Measurements from ENCODE around the gene PLET1. TPM values are rescaled to one million over a fixed set of nuclear protein-coding genes. Genes with fewer than 3 reads are reported as not detected.

PLET1 gene
- total RNA-seq, 4 donors from 2014 or later = not detected

DNA sequence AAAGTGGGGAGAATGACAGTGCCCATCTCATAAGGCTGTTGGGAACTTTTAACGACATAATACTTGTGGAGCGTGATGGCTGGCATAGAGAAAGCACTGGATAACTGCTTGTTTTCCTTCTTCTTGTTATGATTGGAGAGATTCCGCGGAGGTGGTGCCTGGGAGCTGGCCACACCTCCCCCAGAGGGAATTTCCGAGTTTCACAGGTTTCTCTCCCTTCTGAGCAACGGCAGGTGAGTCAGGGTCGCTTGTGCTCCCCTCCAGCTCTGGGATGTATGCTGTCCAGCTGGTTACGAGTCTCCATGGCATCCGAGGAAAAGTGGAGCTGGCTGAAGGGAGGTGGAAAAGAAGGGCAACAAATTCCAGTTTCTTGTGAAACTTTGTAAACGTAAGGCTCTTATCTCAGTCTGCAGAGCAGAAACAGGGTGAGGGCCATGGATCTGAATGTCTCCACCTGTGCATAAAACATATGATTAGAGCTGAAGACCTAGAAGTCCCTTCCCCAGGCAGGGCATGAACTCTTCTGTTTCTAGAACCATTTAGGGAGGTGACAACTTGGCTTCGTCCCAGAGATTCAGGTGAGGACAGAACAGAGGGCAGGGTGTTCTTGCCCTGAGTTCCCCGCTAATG lies 10.0 kb upstream of the PLET1 start:
- no peak for DNase-seq (ENCODE audit: low spot score in 2 of 2)
- Histone ChIP-seq H3K27ac (no peak overlapping the region), H3K9me3 (no peaks in the 10 kb centered on the region), H3K4me1 (no peaks in the 10 kb centered on the region), H3K36me3 (peaks cover 0 to 16% (median 0%) of the 10 kb centered on the region in 3 donors), H3K27me3 (no peaks in the 10 kb centered on the region), H3K4me3 (no peak overlapping the region)
- TF ChIP-seq EP300 (IDR thresholded peaks at IDR 0.05) (no peak), POLR2A (IDR thresholded peaks at IDR 0.05) (no peak)
- TF ChIP-seq, protein P1, sequence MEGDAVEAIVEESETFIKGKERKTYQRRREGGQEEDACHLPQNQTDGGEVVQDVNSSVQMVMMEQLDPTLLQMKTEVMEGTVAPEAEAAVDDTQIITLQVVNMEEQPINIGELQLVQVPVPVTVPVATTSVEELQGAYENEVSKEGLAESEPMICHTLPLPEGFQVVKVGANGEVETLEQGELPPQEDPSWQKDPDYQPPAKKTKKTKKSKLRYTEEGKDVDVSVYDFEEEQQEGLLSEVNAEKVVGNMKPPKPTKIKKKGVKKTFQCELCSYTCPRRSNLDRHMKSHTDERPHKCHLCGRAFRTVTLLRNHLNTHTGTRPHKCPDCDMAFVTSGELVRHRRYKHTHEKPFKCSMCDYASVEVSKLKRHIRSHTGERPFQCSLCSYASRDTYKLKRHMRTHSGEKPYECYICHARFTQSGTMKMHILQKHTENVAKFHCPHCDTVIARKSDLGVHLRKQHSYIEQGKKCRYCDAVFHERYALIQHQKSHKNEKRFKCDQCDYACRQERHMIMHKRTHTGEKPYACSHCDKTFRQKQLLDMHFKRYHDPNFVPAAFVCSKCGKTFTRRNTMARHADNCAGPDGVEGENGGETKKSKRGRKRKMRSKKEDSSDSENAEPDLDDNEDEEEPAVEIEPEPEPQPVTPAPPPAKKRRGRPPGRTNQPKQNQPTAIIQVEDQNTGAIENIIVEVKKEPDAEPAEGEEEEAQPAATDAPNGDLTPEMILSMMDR (IDR thresholded peaks at IDR 0.05) = no peak
- WGBS, 2 donors = 66 to 71% methylated on average over 12 of the region's 12 CpGs

DNA sequence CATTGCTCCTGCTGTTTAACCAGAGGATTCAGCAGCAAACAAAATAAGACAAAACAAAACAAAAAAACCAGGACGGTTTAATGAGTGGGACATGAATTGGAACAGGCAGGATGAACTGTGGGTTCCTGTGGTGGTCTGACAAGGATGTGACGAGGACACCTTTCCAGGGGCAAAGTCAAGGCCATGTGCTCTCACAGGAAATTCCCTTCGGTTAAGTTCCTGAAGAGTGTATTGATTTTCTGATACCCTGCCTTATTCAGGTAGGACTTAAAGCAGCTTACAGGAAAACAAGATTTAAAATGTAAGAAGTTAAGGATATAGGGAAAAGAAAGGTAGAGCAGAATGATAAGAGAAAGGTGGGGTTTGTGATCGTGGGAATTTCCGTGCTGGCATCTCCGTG lies 8.5 kb upstream of the PLET1 start:
- TF ChIP-seq POLR2A (IDR thresholded peaks at IDR 0.05) = no peak
- no peak for TF ChIP-seq EP300 (IDR thresholded peaks at IDR 0.05)
- TF ChIP-seq, protein P1 (IDR thresholded peaks at IDR 0.05) = no peak
- no peak for DNase-seq (ENCODE audit: low spot score in 2 of 2)
- Histone ChIP-seq H3K27me3 (no peaks in the 10 kb centered on the region), H3K9me3 (no peaks in the 10 kb centered on the region), H3K4me3 (no peak overlapping the region), H3K36me3 (peaks cover 0 to 16% (median 0%) of the 10 kb centered on the region in 3 donors), H3K27ac (no peak overlapping the region), H3K4me1 (no peaks in the 10 kb centered on the region)
- WGBS, 2 donors = 70 to 79% methylated on average over 6 of the region's 6 CpGs

DNA sequence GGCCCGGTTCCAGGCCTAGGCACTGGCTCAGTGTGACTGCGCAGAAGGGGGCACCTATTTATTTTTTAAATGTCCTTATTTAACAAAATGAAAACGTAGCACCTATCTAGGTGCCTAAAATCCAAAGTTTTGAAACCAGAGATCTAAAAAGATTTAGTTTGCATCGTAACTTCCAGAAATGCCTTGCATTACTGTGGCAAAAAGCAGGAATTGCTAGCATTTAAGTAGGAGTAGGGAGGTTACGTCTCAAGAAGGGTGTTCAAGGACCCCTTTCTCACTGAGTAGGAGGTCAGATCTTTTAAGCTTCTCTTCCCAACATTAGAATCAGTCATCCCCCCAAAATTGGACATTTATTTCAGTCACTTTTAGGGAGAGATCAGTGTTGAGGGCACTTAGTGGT lies 7.7 kb upstream of the PLET1 start:
- Histone ChIP-seq H3K36me3 (peaks cover 0 to 9% (median 0%) of the 10 kb centered on the region in 3 donors), H3K27me3 (no peaks in the 10 kb centered on the region), H3K27ac (no peak overlapping the region), H3K4me3 (no peak overlapping the region), H3K4me1 (no peaks in the 10 kb centered on the region), H3K9me3 (no peaks in the 10 kb centered on the region)
- DNase-seq (ENCODE audit: low spot score in 2 of 2) = no peak
- TF ChIP-seq POLR2A (IDR thresholded peaks at IDR 0.05) = no peak
- TF ChIP-seq EP300 (IDR thresholded peaks at IDR 0.05) = no peak
- TF ChIP-seq, protein P1 (IDR thresholded peaks at IDR 0.05) = no peak
- 73 to 80% methylated on average over 5 of the region's 5 CpGs for WGBS, 2 donors

DNA sequence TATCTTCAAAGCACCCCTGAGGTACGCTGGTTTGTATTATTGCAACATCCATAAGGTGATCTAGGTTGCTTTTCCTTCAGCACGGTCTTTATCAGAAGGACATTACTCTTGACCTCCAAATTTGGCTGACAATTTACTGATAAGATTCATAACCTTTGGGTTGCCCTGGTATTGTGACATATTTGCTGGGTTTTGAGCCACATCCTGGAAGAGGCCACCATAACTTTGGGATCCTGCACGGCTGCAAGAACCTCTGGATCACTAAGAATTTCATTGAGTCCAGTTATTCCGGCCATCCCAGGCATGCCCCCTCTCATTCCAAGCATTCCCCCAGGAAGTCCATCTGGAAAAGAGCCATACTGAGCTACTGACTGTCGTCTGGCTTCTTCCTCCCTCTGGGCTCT lies 6.5 kb upstream of the PLET1 start:
- TF ChIP-seq, protein P1 (IDR thresholded peaks at IDR 0.05) = no peak
- TF ChIP-seq POLR2A (IDR thresholded peaks at IDR 0.05) = no peak
- no peak for TF ChIP-seq EP300 (IDR thresholded peaks at IDR 0.05)
- no peak for DNase-seq (ENCODE audit: low spot score in 2 of 2)
- H3K36me3 ChIP-seq = peaks cover 0 to 6% (median 0%) of the 10 kb centered on the region in 3 donors
- no peak overlapping the region for H3K4me3 ChIP-seq
- no peak overlapping the region for H3K27ac ChIP-seq
- no peaks in the 10 kb centered on the region for H3K4me1 ChIP-seq
- no peaks in the 10 kb centered on the region for H3K27me3 ChIP-seq
- H3K9me3 ChIP-seq = no peaks in the 10 kb centered on the region
- WGBS, 2 donors = 42 to 45% methylated on average over 5 of the region's 5 CpGs

DNA sequence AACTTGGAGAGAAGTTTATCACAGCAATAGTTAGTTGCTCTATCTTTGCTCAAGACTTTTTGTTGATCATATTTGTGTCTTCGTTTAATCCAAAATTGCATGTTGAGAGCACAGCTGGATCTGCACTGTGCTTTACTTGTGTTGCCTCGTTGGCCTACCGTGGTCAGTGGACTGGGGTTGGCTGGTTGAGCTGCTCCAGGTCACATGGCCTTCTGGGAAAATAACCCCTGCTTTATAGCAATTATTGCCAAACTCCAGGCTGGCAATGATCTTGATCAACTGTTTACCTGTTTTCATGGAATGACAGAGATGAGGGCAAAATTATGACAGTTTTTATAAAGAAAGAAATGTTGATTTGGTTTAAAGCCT lies 5.7 kb upstream of the PLET1 start:
- no peaks in the 10 kb centered on the region for H3K27me3 ChIP-seq
- H3K27ac ChIP-seq = no peak overlapping the region
- 76 to 78% methylated on average over 3 of the region's 3 CpGs for WGBS, 2 donors
- no peak overlapping the region for H3K4me3 ChIP-seq
- H3K36me3 ChIP-seq = no peaks in the 10 kb centered on the region
- H3K9me3 ChIP-seq = no peaks in the 10 kb centered on the region
- H3K4me1 ChIP-seq = no peaks in the 10 kb centered on the region
- no peak for DNase-seq (ENCODE audit: low spot score in 2 of 2)
- TF ChIP-seq POLR2A (IDR thresholded peaks at IDR 0.05) = no peak
- TF ChIP-seq, protein P1 (IDR thresholded peaks at IDR 0.05) = no peak
- no peak for TF ChIP-seq EP300 (IDR thresholded peaks at IDR 0.05)

Data from tibial nerve (tissue), 4 donors.